RWPE1 (cell line): ENCODE data around the gene PRUNE1.

Source experiments
- CTCF ChIA-PET: fragments of 350-600 bp; sonication (Branson Sonifier 250); formaldehyde crosslinking; extraction: SDS; loops from one replicate; lab custom pipeline; 2021; lab: Yijun Ruan, JAX
- POLR2A ChIA-PET: fragments of 400-600 bp; formaldehyde crosslinking; extraction: SDS; loops from one replicate; lab custom pipeline; 2020; ENCODE audit warnings: antibody characterized with exemption; ENCODE audit not compliant: low non-redundant PET; lab: Yijun Ruan, JAX
- DNase-seq: peaks from one replicate; pipeline ENCODE4 v3.0.0; 2012; ENCODE audit warnings: low spot score
- H3K27ac ChIP-seq: fragments of 450-650 bp; 2 replicates; pipeline ENCODE4 v1.5.1; 2017
- TF ChIP-seq, protein P1 (sequence below): fragments of 450-650 bp; conservative IDR thresholded peaks from 2 replicates; pipeline ENCODE4 v1.5.1; 2017; ENCODE audit warnings: low read depth, mild to moderate bottlenecking

The PRUNE1 gene

DNA sequence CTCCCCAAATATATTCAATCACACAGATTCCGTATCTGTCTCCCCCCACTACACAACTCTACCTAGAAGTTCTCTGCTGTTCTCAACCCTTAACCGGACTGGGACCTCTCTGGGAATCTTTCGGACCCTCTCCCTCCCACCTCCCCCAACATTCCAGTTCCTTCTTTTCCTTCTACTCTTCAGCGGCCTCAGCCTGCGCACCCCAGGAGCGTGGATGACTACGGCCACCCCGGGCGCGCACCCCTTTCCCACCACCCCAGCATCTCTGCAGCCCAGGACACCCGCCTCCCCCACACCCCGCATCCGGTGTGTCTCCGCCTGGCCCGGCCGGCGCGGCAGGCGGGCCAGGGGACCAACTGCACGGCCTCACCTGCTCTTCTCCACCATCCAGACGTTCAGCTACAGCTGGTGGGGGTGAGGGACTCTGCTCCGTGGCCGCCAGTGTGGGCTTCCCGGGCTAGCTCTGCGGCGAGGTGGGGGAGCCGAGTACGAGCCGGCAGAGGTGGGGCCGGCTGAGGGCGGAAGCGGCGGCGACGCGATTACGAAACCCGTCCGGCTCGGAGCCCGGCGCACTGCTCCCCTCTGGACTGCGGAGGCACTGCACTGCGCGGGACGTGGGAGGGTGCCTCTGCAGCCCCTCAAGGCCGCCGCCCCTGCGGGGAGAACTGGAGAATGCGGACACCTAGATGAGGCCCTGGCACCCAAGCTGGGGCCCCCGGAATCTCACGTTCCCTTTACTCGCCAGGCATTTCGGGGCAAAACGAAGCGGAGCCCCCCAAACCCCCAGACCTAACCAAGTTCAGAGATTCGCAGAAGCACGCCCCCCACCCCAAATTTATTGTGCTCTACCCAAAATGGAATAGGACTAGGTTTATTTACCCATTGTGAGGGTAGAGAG is 51.1 kb downstream of the PRUNE1 start, which contains the start of gene CDC42SE1:
Gene CDC42SE1, minus strand, starts transcription at position 514 of the 898 bp plus-strand sequence. CDS start 3,892 bp downstream, outside the sequence.
- CTCF ChIA-PET: interaction anchor here (0.6 to 1.9 kb wide), 9 partner anchors 11 to 363 kb away, joined by 3 to 8 read pairs (median 4); partner anchors contain the start of genes C1orf56 and GABPB2
- H3K27ac ChIP-seq: peak within 1 kb of the TSS; percentile 88
- DNase-seq: peak; percentile 85
- POLR2A ChIA-PET: interaction anchor here (1.1 kb wide), 1 partner anchor 11 kb away, joined by 7 read pairs; the partner anchor contains the start of gene C1orf56
- TF ChIP-seq, protein P1, sequence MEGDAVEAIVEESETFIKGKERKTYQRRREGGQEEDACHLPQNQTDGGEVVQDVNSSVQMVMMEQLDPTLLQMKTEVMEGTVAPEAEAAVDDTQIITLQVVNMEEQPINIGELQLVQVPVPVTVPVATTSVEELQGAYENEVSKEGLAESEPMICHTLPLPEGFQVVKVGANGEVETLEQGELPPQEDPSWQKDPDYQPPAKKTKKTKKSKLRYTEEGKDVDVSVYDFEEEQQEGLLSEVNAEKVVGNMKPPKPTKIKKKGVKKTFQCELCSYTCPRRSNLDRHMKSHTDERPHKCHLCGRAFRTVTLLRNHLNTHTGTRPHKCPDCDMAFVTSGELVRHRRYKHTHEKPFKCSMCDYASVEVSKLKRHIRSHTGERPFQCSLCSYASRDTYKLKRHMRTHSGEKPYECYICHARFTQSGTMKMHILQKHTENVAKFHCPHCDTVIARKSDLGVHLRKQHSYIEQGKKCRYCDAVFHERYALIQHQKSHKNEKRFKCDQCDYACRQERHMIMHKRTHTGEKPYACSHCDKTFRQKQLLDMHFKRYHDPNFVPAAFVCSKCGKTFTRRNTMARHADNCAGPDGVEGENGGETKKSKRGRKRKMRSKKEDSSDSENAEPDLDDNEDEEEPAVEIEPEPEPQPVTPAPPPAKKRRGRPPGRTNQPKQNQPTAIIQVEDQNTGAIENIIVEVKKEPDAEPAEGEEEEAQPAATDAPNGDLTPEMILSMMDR: peak; percentile 88

DNA sequence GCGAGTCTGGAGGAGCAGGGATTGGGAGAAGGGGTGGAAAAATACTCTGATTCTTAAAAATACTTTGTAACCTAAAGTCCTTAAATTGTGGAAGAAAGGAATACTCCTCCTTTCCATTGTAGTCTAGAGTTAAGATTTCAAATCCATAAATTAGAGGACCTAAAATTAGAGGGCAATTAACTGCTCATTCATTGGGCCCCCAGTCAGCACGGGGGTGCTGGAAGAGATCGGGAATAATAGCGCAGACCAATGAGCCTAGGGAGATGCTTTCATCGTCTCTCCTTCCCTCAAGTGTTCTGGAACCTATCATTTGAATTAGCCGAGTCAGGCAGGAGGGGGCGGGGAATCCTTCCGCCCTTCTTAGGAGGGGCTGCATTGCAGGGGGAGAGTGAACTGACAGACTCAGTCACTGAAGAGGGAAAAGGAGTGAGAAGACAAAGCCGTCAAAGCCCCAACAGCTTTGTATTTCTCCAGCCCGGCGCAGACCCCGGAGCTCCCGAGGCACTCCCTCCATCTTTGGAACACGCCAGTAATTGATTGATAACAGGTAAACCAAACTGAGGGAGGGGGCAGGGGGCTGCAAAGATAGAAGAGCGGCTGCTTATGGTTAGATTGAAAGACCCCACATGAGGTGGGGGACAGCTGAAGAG is 51.9 kb downstream of the PRUNE1 start, which contains the start of gene MLLT11:
Gene MLLT11, plus strand, starts transcription at position 391 of the 650 bp plus-strand sequence. CDS start 6,828 bp downstream, outside the sequence.
- DNase-seq: peak; percentile 62
- ChIA-PET CTCF (interaction anchor here (0.8 to 1.9 kb wide), 4 partner anchors 11 to 54 kb away, joined by 4 to 8 read pairs (median 6); partner anchors contain the start of genes C1orf56 and GABPB2), POLR2A (no interaction called here)
- TF ChIP-seq, protein P1: no peak
- peak within 1 kb of the TSS; percentile 88 for H3K27ac ChIP-seq

DNA sequence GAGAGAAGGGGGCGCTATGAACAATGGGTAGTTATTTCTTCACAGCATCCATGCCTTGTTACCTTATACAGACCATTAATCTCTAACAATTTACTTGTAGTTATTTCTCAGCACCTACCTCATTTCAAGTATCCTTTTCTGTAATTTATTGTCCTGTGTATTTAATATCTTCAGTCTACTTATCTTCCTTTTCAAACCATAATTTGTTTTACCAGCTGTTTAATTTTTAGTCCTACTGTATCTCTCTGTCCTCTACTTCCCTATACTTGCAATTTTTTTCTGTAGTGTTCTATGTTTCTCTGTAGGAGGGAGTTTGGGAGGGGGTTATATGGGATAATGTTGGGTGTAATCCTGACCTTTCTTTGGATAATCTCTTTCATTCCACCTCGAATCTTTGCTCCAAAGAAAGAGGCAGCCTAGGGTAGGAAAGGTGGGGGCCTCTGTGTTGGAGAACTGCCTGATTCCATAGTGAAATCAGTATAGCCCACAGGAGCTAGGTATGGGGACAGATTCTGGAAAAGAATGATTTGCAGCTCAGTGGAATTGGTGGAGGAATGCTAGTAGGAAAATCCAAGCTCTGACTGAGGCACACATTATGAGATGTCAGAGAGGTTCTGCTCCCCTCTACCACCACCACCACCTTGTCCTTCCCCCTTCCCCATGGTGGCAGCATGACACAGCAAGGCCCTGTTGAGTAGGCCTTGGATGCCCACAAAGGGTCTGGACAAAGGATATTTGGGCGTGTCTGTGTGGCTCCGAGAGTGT is 52.6 kb downstream of the PRUNE1 start:
- DNase-seq: no peak
- ChIA-PET POLR2A (no interaction called here), CTCF (interaction anchor here (0.6 to 1.9 kb wide), 2 partner anchors 13 to 323 kb away, joined by 4 to 8 read pairs; partner anchors contain the start of gene C1orf56)
- TF ChIP-seq, protein P1: no peak
- peak overlapping the region; percentile 88 for H3K27ac ChIP-seq

DNA sequence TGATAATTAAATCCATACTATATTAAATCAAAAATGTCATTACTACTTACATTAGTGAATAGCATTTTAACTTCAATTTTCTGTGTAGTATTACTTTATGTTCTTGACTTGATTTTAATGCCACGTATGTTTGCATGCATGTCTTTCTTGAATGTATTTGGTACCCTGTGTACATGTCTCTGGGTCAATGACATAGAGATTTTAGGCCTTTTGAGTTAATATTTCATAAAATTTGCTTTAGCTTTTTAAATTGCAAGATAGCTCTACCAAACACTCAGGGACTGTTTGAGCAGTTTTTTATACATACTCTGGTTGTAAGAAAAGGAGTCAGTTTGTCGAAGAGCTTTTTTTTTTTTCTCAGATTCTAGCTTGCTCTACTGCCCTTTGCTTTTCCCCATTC is 53.5 kb downstream of the PRUNE1 start:
- CTCF ChIA-PET: interaction anchor here (0.5 to 0.6 kb wide), 2 partner anchors 98 to 609 kb away, joined by 3 to 7 read pairs; no protein-coding TSS in a partner anchor
- POLR2A ChIA-PET: interaction anchor here (0.6 kb wide), 1 partner anchor 16 kb away, joined by 4 read pairs; no protein-coding TSS in a partner anchor
- no peak for DNase-seq
- TF ChIP-seq, protein P1: no peak
- no peak overlapping the region for H3K27ac ChIP-seq

DNA sequence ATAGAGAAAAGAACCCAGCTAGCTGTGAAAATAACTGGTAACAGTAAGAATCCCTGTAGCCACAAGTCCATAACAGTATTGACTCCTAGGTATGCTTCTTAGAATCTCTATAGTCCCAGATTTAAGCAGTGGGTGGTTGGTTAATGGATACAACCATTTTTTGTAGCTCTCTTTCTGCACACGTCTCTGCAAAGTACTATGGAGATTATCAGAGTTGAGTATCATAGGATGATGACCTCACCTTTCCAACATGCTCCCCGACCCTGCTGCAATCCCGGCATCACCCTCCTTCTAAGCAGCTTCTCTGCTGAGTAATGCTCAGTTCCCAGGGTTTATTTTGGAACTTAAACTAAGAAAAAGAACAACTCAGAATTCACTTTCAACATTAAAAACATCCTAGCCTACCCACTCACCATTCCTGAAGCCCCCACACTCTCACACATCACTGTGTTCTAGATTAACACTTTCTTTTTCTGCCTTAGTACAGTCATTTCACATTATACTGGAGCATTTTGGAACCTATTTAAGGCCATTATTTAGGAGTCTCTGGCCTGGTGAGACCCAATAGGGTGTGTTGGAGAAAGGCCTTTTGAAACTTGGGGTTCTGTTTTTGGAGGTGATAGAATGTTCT is 54.6 kb downstream of the PRUNE1 start:
- CTCF ChIA-PET: interaction anchor here (1.1 kb wide), 1 partner anchor 38 kb away, joined by 3 read pairs; no protein-coding TSS in a partner anchor
- TF ChIP-seq, protein P1: no peak
- H3K27ac ChIP-seq: peak overlapping the region; percentile 34; the same call in 1 of the 2 replicates
- POLR2A ChIA-PET: no interaction called here
- peak; percentile 60 for DNase-seq
